HG03103 (cell line): ENCODE data around the gene CITED4.

Experiments used
- ATAC-seq: cut with Tn5 transposase; IDR thresholded peaks from one replicate; pipeline ENCODE4 v1.9.1; 2021; ENCODE audit warnings: low read depth; ENCODE audit not compliant: unreplicated experiment

CITED4 gene

GRCh38 chr1:40838045-40838979, 23.9 kb downstream of the CITED4 start:
- ATAC-seq = no peak

GRCh38 chr1:40837601-40838000, 24.6 kb downstream of the CITED4 start:
- no peak for ATAC-seq

- no peak for ATAC-seq
Observed at GRCh38 chr1:40836283-40836682, 25.9 kb downstream of the CITED4 start.

DNA sequence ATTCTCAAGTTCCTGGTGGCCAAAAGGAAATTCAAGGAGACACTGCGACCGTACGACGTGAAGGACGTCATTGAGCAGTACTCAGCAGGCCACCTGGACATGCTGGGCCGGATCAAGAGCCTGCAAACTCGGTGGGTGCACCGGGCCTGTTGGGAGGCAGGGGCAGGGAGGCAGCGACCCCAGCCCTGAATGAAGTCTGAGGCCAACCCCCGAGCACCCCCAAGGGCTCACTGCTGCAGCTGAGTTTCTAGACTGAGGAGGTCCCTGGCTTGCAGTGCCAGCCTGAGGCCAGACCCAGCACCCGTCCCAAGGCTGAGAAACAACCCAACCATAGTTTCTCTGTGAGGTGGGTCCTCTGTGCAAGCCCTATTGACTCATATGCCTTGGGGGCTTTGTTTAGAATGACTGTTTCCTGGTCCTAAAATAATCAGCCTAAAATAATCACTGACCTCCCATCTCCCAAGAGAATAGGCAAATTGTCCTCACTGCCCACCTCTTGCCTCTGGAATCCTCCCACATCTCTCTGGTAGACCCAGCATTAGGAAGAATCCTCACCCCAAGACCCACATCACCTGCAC, 27.1 kb downstream of the CITED4 start:
- ATAC-seq = no peak

DNA sequence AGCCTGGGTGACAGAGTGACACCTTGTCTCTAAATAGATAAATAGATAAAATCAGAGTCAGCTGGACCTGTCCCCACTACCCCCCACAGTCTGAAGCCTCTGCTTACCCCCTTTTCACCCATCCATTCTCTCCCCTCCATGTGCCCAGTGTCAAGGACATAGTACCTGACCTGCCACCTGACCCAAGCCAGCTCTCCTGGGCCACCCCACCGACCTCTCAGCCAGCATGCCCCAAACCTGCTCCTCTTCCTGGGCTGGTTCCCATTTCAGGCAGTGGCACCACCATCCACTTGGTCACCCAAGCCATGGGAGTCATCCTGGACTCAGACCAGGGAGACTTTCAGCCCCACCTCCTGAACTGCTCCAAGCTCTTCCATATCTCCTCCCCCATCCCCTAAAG, 28.2 kb downstream of the CITED4 start:
- ATAC-seq = no peak

DNA sequence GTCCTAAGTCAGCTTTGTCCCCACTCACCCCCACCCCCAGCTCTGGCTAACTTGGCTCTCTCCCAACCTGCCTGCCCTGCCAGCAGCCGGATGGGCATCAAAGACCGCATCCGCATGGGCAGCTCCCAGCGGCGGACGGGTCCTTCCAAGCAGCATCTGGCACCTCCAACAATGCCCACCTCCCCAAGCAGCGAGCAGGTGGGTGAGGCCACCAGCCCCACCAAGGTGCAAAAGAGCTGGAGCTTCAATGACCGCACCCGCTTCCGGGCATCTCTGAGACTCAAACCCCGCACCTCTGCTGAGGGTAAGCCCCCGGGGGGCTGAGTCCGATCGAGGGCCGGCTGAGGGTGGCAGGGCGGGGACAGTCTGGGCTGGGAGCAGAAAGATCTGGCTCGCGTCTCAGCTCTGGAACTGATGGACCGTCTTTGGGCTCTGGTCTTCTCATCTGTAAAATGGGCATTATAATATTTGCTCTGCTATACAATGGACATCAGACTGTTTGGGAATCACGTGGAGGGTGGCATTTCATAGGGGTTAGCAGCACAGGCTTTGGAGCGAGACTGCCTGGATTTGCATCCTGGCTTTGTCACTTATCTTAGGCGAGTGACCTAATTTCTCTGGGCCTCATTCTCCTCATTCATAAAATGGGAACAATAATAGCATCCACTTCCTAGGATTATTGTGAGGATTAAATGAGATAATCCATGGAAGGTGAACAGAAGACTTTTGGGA, 31.0 kb downstream of the CITED4 start:
- no peak for ATAC-seq

GRCh38 chr1:40830419-40830943, 31.7 kb downstream of the CITED4 start:
- no peak for ATAC-seq

DNA sequence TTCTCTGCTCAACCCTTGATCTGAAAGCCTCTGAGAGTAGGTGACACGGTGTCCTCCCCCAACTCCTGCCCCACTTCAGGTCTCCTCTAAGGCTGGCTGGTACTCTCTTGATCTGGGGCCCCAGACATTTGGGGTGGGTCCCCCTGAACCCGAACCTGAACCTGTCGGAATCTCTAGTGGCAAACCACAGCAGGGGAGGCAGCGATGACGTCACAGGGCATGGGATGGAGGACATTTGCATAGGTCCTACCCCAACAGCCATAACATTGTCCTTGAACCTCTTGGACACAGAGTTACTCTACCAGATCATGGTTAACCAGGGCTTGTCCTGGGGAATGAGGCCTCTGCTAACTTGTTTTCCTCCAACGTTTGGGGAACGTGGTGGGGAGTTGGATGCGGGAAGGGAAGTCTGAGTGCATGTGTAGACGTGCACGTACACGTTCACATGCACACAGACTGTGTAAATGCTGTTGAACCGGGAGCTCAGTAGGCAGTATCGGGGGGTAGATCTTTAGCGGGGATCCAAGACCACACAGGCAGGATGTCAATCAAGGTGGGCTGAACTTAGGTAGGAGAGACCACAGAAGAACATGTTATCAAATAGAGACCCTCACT, 32.4 kb downstream of the CITED4 start:
- ATAC-seq = no peak

DNA sequence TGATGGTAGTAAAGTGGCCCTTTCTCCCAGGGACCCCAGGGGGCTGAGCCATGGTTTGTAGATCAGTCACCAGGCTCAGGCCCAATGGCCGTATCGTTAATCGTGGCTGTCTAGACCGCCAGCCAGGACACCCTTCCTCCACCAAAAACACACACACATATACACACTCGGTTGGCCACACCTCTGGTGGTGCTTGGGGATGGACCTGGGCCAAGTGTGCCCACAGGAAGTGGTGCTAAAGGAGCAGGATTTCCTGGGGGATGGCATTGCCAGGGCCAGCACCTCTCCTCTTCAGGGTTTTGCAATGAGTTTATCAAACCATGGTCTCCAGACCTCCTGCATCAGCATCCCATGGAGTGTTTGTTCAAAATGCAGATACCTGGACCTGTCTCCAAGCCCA, 36.2 kb downstream of the CITED4 start:
- ATAC-seq = no peak

DNA sequence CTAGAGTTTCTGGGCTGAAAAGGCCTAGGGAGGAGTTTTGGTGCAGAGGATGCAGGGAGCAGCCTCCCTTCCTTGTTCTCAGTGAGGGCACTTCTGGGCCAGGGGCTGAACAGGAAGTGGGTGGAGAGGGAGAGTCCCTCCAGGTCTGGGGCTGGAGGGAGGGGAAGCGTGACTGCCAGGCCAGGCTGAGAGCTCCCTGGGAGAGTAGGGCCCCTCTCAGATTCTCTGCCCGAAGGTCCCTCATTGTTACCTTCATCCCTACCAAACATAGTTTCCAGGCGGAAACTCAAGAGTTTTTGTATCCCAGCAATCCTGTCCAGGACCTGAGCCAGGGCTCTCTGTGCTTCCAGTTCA, 36.8 kb downstream of the CITED4 start:
- ATAC-seq = no peak

DNA sequence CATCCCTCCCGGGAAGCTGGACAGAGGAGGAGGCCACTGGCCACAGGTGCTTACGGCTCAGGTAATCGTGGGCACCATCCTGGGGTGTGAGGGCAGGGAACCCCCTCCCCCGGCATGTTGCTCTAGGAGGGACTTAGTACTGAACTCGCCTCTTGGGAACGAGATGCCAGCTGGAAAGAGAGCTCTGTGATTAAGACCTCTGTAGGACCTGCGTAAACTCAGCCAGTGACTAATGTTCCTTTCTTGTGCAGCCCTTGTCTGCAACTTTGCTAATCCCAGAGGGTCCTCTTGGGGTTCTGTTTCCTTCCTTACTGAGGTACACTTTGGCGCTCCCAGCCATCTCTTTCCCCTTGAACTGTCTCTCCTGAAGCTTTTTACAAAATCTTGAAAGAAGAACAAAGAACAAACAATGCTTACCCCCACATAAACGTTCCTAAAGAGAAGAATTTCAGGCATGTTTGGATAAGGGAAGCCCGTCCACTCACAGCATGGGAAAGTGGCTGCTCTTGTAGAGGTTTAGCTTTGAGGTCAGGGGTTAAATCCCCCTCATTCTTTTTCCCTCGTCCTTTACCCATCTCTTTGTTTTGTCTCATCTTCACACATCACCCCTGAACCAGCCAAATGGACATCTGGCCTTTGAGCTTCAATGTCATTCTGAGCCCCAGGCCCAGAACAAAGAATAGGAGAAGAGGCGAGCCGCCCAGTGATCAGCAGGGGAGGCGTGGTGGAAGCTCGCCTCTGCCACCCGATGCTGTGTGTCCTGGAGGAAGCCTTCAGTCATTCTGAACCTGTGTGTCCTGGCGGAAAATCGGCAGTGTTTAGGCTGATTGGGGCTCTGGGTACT, 37.4 kb downstream of the CITED4 start:
- ATAC-seq = no peak

DNA sequence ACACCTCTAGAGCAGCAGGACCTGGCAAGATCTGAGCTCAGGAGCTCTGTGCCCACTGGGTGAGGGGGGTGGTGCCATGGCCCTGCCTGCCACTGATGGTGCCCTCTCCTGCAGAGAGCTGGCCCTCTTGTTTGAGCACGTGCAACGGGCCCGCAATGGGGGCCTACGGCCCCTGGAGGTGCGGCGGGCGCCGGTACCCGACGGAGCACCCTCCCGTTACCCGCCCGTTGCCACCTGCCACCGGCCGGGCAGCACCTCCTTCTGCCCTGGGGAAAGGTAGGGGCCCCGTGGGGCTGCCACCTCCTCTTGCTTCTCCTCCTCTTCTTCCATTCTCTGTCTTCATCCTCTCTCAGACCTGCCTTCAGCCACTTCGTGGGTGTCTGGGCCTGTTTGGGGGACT, 38.2 kb downstream of the CITED4 start:
- no peak for ATAC-seq

- no peak for ATAC-seq
Observed at GRCh38 chr1:40823345-40823744, 38.8 kb downstream of the CITED4 start.

DNA sequence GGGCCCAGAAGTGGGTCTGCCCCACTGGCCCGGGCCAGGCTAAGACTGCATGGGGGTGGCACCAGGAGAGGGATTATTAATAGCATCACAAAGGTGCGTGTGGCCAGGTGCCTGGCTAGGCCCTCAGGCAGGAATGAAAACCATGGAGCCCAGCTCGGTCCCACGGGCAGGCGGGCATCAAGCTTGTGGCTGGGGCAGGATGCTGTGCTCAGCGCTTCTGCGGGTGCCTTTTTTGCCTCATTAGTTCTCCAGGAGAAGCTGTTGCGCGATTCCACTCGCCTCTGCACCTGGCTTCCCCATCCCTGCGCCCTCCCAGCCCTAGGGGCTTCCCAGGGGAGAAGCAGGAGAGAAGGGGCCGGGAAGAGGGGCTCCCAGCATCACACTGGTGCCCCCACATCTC, 39.3 kb downstream of the CITED4 start:
- no peak for ATAC-seq

DNA sequence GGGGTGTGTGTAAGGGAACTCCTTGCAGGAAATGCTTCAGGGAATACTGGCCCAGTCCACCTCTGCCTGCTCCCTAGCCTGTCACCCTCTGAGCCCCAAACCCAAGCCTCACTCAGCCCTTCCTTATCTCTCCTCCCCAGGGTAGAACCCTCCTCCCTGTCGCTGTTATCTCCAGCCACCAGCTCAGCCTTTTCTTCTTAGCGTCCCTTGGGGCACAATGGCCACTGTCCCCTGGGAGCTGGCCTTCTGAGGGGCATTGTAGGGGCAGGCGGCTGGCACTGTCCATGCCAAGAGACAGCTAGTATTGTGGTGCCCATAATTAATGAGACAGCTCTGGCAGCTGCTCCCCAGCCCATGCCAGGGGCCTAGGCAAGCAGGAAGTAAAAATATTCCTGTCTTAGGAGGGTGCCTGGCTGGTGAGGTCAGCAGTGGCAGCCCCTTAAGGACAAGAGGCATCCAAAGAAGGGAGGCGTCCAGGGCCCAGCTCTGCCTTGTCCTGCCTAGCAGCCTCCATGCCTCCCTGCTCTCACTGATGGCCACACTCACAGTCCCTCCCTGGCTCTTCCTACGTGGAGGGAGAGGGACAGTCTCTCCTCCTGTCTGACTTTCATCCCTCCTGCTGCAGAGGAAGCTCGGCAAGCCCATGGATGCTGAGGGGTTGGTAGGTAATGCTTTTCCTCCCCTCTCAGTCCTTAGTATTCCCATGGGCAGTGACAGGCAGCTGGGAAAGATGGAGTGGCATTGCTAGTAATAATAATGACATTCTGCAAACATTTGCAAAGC, 41.1 kb downstream of the CITED4 start:
- ATAC-seq = no peak

GRCh38 chr1:40820251-40820797, 41.8 kb downstream of the CITED4 start:
- ATAC-seq = no peak

GRCh38 chr1:40819101-40819500, 43.1 kb downstream of the CITED4 start:
- ATAC-seq = no peak

DNA sequence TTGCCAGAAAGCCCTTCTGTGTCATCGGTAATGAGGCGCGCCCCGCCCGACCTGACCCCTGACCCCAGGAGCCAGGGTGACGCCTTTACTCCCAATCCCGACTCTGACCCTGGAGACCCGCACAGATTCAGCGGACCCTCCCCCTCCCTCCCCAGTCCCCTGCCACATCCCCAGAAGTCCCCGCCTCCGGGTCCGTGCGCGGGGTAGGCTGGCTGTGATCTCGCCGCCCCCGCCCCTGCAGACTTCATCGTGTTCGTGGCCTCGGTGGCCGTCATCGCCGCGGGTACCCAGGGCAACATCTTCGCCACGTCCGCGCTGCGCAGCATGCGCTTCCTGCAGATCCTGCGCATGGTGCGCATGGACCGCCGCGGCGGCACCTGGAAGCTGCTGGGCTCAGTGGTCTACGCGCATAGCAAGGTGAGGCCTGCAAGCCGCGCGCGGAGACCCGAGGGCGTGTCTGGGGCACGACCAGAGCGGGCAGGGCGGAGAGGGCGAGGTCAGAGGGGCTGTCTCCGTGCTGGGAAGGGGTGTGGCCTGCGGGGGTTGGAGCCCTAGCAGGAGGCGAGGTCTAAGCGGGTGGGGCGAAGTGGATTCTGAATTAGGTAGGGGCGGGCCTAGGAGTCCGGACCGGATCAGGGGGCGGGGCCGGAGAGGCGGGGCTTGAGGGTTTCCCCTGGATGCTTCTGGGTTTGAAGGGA, 43.8 kb downstream of the CITED4 start:
- peak; percentile 86 for ATAC-seq
